HG02763 (cell line): ENCODE measurements around the gene PROB1.
"Not testable (repeated sequence)": the region's sequence is repeated elsewhere in the genome, so short reads cannot be mapped to it uniquely, and the experiment has no call there.

Experiments
- ATAC-seq: cut with Tn5 transposase; IDR thresholded peaks from one replicate; pipeline ENCODE4 v1.9.1; 2021; ENCODE audit warnings: mild to moderate bottlenecking, moderate library complexity; ENCODE audit not compliant: unreplicated experiment

Gene PROB1

GRCh38 chr5:139394654-139395566 lies at the start of gene PROB1:
Gene PROB1, minus strand, starts transcription at chr5:139395104. Its CDS starts 23 bp downstream, at chr5:139395081.
- ATAC-seq: no peak

GRCh38 chr5:139443831-139444453 lies 49.0 kb upstream of the PROB1 start:
- no peak for ATAC-seq

GRCh38 chr5:139440416-139440815 lies 45.5 kb upstream of the PROB1 start:
- ATAC-seq: not testable (repeated sequence)

- ATAC-seq: peak; percentile 85
Measured at GRCh38 chr5:139439013-139439903, 44.4 kb upstream of the PROB1 start, which contains the start of gene DNAJC18. Gene DNAJC18, minus strand, starts transcription at chr5:139439525. Its CDS starts 80 bp downstream, at chr5:139439445.

GRCh38 chr5:139438707-139439012 lies 43.8 kb upstream of the PROB1 start:
- ATAC-seq: no peak

GRCh38 chr5:139435676-139436075 lies 40.8 kb upstream of the PROB1 start:
- ATAC-seq: no peak

GRCh38 chr5:139431706-139432105 lies 36.8 kb upstream of the PROB1 start:
- ATAC-seq: no peak

GRCh38 chr5:139430015-139430414 lies 35.1 kb upstream of the PROB1 start:
- ATAC-seq: no peak

GRCh38 chr5:139426203-139426885 lies 31.4 kb upstream of the PROB1 start:
- ATAC-seq: no peak

GRCh38 chr5:139425497-139425896 lies 30.6 kb upstream of the PROB1 start:
- ATAC-seq: no peak

GRCh38 chr5:139422307-139422893 lies 27.5 kb upstream of the PROB1 start:
- no peak for ATAC-seq

GRCh38 chr5:139419226-139420192 lies 24.6 kb upstream of the PROB1 start:
- no peak for ATAC-seq

- ATAC-seq: no peak
Measured at GRCh38 chr5:139418793-139419192, 23.9 kb upstream of the PROB1 start.

GRCh38 chr5:139417214-139417613 lies 22.3 kb upstream of the PROB1 start:
- no peak for ATAC-seq

GRCh38 chr5:139416651-139417050 lies 21.7 kb upstream of the PROB1 start:
- no peak for ATAC-seq

GRCh38 chr5:139415869-139416268 lies 21.0 kb upstream of the PROB1 start:
- no peak for ATAC-seq

- ATAC-seq: no peak
Measured at GRCh38 chr5:139415221-139415861, 20.4 kb upstream of the PROB1 start.

- ATAC-seq: no peak
Measured at GRCh38 chr5:139414581-139415130, 19.8 kb upstream of the PROB1 start.
